ENCODE data around the gene DDX10. TPM values are rescaled to one million over a fixed set of nuclear protein-coding genes. Genes with fewer than 3 reads are reported as not detected.

The DDX10 gene
- total RNA-seq, 1 experiment from 2014 or later = 48.3 TPM

DNA sequence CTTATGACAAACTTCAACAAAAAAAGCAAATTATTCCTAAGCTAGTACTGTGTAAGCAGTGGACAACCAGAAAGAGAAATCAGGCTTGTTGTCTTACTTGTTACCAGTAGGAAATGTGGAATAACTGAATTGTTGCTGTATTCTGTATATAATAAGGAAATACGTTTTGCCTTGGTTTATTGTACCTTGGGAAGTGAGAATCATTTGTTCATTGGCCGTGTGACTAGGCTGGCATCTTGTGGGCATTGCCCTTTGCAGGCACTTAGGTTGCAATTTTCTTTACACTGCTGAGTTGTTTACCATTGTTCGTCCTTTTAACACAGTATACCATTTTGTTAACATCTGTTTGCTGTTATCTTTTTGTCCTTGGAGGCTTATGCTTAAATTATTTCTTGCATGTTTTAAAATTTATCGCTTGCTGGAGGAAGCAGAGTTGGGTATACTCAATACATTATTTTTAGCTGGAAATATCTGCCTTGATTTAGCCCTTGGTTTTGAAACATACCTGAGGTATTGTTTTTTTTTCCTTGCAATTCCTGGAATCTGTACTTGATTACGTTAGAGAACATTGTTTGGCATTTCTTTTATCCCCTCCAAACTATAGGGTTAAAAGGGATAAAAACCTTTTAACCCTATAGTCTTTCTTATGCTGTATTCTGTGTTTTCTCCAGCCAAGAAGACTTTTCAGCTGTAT lies 109.3 kb downstream of the DDX10 start:
- no peak overlapping the region for H2BK5ac ChIP-seq (ENCODE audit: insufficient read length, low read length)
- Mint-ChIP-seq H3K9me3 (peaks cover 4 to 8% of the 10 kb centered on the region in 2 experiments; a peak in 4 of 5 replicates), H3K36me3 (ENCODE audit: insufficient read depth in 1 of 3, low read depth in 3 of 3) (peaks cover 6 to 16% (median 12%) of the 10 kb centered on the region in 3 experiments), H3K4me3 (no peak overlapping the region), H3K27ac (no peak overlapping the region), H3K4me1 (peaks cover 0 to 3% of the 10 kb centered on the region in 2 experiments; a peak in 2 of 4 replicates), H3K27me3 (ENCODE audit: low read depth) (no peaks in the 10 kb centered on the region)
- no peak overlapping the region for H2BK20ac ChIP-seq (ENCODE audit: low read depth, low read length, poor library complexity, severe bottlenecking)
- H2BK15ac ChIP-seq (ENCODE audit: low read depth, low read length) = no peak overlapping the region
- no peak overlapping the region for H4K91ac ChIP-seq (ENCODE audit: insufficient read length, low read depth, low read length)
- no peak overlapping the region for H4K5ac ChIP-seq (ENCODE audit: insufficient read length, low read depth, low read length)
- TF ChIP-seq, protein P1, sequence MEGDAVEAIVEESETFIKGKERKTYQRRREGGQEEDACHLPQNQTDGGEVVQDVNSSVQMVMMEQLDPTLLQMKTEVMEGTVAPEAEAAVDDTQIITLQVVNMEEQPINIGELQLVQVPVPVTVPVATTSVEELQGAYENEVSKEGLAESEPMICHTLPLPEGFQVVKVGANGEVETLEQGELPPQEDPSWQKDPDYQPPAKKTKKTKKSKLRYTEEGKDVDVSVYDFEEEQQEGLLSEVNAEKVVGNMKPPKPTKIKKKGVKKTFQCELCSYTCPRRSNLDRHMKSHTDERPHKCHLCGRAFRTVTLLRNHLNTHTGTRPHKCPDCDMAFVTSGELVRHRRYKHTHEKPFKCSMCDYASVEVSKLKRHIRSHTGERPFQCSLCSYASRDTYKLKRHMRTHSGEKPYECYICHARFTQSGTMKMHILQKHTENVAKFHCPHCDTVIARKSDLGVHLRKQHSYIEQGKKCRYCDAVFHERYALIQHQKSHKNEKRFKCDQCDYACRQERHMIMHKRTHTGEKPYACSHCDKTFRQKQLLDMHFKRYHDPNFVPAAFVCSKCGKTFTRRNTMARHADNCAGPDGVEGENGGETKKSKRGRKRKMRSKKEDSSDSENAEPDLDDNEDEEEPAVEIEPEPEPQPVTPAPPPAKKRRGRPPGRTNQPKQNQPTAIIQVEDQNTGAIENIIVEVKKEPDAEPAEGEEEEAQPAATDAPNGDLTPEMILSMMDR (conservative IDR thresholded peaks at IDR 0.05) = no peak
- H2AFZ ChIP-seq (ENCODE audit: low read length) = no peak overlapping the region
- no peak overlapping the region for H3K14ac ChIP-seq (ENCODE audit: insufficient read depth, low read length)
- WGBS (ENCODE audit: extremely low coverage, insufficient read length, low lambda C conversion rate) = no CpG with 5 or more reads among the region's 5 CpGs
- H4K8ac ChIP-seq (replicated peaks; ENCODE audit: insufficient read length, low read depth, low read length) = no peak overlapping the region
- H4K20me1 ChIP-seq (ENCODE audit: control insufficient read depth, insufficient read depth, insufficient read length) = no peaks in the 10 kb centered on the region
- H3K4ac ChIP-seq (ENCODE audit: low read depth, low read length) = no peak overlapping the region
- no peaks in the 10 kb centered on the region for H3K23me2 ChIP-seq (ENCODE audit: insufficient read length, low read depth, low read length, poor library complexity, severe bottlenecking)
- H3K23ac ChIP-seq (ENCODE audit: insufficient read length, low read depth, low read length) = no peak overlapping the region
- no peak overlapping the region for H2BK12ac ChIP-seq (ENCODE audit: insufficient read length, low read depth, low read length)
- H3T11ph ChIP-seq (ENCODE audit: low read length) = no peak overlapping the region
- H3K9me3 ChIP-seq (ENCODE audit: control insufficient read depth, low read depth, low read length) = no peaks in the 10 kb centered on the region
- H3K4me2 ChIP-seq (ENCODE audit: insufficient read depth, insufficient read length, low read length) = no peak overlapping the region
- H3K27ac ChIP-seq (ENCODE audit: insufficient read length, low read depth, low read length) = no peak overlapping the region
- H3K56ac ChIP-seq (ENCODE audit: insufficient read length, low read depth, low read length) = no peak overlapping the region
- H2AK5ac ChIP-seq (ENCODE audit: insufficient read length, low read length) = no peak overlapping the region
- H3K18ac ChIP-seq (ENCODE audit: insufficient read length, low read depth, low read length) = no peak overlapping the region
- no peak overlapping the region for H2BK120ac ChIP-seq (ENCODE audit: low read depth, low read length, poor library complexity, severe bottlenecking)
- no peak overlapping the region for H3K9ac ChIP-seq (ENCODE audit: extremely low read depth, insufficient read length, low read length)
- no peaks in the 10 kb centered on the region for H3K79me2 ChIP-seq (ENCODE audit: insufficient read depth, low read length)
- no peaks in the 10 kb centered on the region for H3K27me3 ChIP-seq (ENCODE audit: insufficient read depth, low read length)
- DNase-seq = no peak
- H3K79me1 ChIP-seq (ENCODE audit: insufficient read depth, low read depth, low read length, poor library complexity, severe bottlenecking) = no peaks in the 10 kb centered on the region
- no peaks in the 10 kb centered on the region for H3K4me1 ChIP-seq (ENCODE audit: insufficient read depth, low read length)
